Testis (tissue), 3 donors: ENCODE measurements around the gene MBD3L4. TPM values are rescaled to one million over a fixed set of nuclear protein-coding genes. Genes with fewer than 3 reads are reported as not detected.

Source experiments
- DNase-seq: peaks from one replicate; pipeline ENCODE4 v3.0.0-alpha.2; 2019
- H3K27ac ChIP-seq, 2 donors: fragments of 200-600 bp; sonication (generic); one replicate each; pipeline ENCODE4 v1.5.1; 2019
- H3K27me3 ChIP-seq: fragments of 200-600 bp; sonication (generic); one replicate; pipeline ENCODE4 v1.5.1; 2019
- H3K36me3 ChIP-seq: fragments of 200-600 bp; sonication (generic); one replicate; pipeline ENCODE4 v1.5.1; 2017; ENCODE audit warnings: low read depth; ENCODE audit errors: missing control alignments
- H3K4me1 ChIP-seq: fragments of 200-600 bp; sonication (generic); one replicate; pipeline ENCODE4 v1.5.1; 2019
- H3K4me3 ChIP-seq, 2 donors: fragments of 200-600 bp; sonication (generic); one replicate each; pipeline ENCODE4 v1.5.1; 2017 to 2019
- H3K9me3 ChIP-seq: fragments of 200-600 bp; sonication (generic); one replicate; pipeline ENCODE4 v1.5.1; 2017
- POLR2A ChIP-seq: fragments of 450-650 bp; IDR thresholded peaks from one replicate; pipeline ENCODE4 v1.6.1; 2017; ENCODE audit warnings: antibody characterized with exemption, mild to moderate bottlenecking, moderate library complexity
- WGBS, 2 donors: methylation state at CpG; one replicate each; pipeline ENCODE4 v1.1.5; 2018; 5-methylcytosine and 5-hydroxymethylcytosine counted together
- intact Hi-C: fragments of 100-400 bp; cut with DNase I; formaldehyde crosslinking; loops from one replicate; pipeline ENCODE4 v1.15.1; 2023; ENCODE audit warnings: low total_unique reads
- polyA plus RNA-seq: library from polyadenylated mRNA; stranded (reverse); fragments of 350-450 nt; fragmentation: Illumina TruSeq; extraction: RNeasy Lipid Tissue Mini Kit (QIAGEN cat#74804); gene quantifications from one replicate; pipeline ENCODE4 v1.2.3, GENCODE V29; 2014; ENCODE audit warnings: low read depth, low replicate concordance; ENCODE audit not compliant: insufficient read depth
- total RNA-seq, 2 donors: library from RNA; depleted of rRNA; stranded (reverse); fragments of >200 nt; gene quantifications; one replicate each; pipeline ENCODE4 v1.2.3, GENCODE V29; 2016
- TF ChIP-seq, protein P1 (sequence below), 3 experiments: fragments of 450-650 bp in 2 of 3; fragments of 200-600 bp in 1 of 3; sonication (generic) in 1 of 3; IDR thresholded peaks; one replicate each; pipeline ENCODE4 v1.5.1; 2016 to 2019; ENCODE audit warnings: antibody characterized with exemption in 3 of 3, mild to moderate bottlenecking in 2 of 3, moderate library complexity in 1 of 3

MBD3L4 gene
- total and polyA plus RNA-seq, 3 donors from 2014 or later: not detected

DNA sequence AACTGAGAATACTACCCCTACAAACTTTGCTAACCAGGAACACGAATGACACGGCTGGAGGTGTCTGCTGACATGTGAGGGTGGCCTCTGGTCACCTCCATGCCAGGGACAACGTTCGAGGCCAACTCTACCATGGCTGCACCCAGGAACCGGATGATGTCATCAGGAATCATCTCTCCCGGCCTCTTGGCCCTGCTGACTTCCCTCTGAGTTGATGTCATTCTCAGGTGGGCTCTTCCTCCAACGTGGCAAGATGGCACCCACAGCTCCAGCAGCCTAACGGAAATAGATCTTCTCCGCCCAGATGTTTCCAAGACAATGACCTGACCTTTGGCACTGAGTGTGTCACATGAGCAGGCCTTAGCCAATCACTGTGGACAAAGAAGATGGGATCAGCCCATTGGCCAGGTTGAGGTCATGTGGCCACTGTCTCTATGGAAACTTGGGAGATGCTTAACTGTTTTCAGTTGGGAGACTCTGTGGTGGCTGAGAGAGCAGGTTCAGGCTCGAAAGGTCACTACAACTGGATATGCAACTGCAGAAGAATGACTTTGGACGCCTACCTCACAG lies 33.8 kb downstream of the MBD3L4 start:
- intact Hi-C loops: no loop called here

DNA sequence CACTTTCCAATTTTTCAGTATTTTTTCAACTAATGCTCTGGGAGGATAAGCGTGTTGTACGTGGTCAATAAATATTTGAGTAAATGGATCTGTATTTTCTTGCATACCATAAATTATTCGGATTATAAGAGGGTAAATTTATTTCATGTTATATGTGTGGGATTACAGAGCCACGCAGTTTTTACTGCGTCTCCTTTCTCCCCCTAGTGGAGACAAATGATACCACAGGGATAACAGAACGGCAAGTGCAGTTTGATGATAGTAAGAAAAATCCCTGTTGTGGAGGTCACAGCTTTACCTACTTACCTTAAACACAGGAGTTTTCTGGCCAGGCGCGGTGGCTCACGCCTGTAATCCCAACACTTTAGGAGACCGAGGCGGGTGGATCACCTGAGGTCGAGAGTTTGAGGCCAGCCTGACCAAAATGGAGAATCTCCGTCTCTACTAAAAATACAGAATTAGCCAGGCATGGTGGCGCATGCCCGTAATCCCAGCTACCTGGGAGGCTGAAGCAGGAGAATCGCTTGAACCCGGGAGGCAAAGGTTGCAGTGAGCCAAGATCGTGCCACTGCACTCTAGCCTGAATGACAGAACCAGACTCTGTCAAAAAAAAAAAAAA lies 35.6 kb downstream of the MBD3L4 start:
- H3K27ac ChIP-seq: no peak overlapping the region
- no peaks in the 10 kb centered on the region for H3K9me3 ChIP-seq
- intact Hi-C loops: no loop called here
- no peak for DNase-seq
- no peak for TF ChIP-seq POLR2A
- TF ChIP-seq, protein P1, sequence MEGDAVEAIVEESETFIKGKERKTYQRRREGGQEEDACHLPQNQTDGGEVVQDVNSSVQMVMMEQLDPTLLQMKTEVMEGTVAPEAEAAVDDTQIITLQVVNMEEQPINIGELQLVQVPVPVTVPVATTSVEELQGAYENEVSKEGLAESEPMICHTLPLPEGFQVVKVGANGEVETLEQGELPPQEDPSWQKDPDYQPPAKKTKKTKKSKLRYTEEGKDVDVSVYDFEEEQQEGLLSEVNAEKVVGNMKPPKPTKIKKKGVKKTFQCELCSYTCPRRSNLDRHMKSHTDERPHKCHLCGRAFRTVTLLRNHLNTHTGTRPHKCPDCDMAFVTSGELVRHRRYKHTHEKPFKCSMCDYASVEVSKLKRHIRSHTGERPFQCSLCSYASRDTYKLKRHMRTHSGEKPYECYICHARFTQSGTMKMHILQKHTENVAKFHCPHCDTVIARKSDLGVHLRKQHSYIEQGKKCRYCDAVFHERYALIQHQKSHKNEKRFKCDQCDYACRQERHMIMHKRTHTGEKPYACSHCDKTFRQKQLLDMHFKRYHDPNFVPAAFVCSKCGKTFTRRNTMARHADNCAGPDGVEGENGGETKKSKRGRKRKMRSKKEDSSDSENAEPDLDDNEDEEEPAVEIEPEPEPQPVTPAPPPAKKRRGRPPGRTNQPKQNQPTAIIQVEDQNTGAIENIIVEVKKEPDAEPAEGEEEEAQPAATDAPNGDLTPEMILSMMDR (IDR thresholded peaks at IDR 0.05): no peak
- WGBS, 2 donors: 71 to 77% methylated on average over 18 of the region's 18 CpGs
- no peaks in the 10 kb centered on the region for H3K4me1 ChIP-seq
- no peaks in the 10 kb centered on the region for H3K36me3 ChIP-seq
- no peak overlapping the region for H3K4me3 ChIP-seq
- no peaks in the 10 kb centered on the region for H3K27me3 ChIP-seq

More for the DNA sequence above, 33.8 kb downstream of the MBD3L4 start:
- DNase-seq: peak; percentile 84
- no peak overlapping the region for H3K27ac ChIP-seq
- no peaks in the 10 kb centered on the region for H3K36me3 ChIP-seq
- H3K27me3 ChIP-seq: no peaks in the 10 kb centered on the region
- H3K4me1 ChIP-seq: no peaks in the 10 kb centered on the region
- WGBS, 2 donors: 39 to 69% methylated on average over 11 of the region's 11 CpGs
- no peaks in the 10 kb centered on the region for H3K9me3 ChIP-seq
- peak overlapping the region; percentile 4 to 49 for H3K4me3 ChIP-seq
- TF ChIP-seq POLR2A: no peak
- TF ChIP-seq, protein P1 (IDR thresholded peaks at IDR 0.05): no peak

DNA sequence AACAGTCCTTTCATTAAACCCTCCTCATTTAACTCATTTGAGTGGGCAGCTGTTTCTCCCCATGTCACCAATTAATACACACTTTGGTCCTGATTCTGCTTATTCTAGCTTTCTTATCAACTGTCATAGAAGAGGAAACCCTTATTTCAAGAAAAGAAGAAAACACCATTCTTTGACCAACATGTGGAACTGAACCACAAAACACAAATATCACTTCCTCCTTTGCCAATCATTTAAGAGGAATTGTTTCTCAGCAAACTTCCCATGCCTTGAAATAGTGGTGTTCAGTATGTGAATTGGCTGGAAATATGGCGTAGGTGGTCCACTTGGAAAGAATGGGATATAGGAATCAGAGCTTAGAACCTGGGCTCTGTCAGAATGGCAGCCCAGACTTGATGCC lies 39.2 kb downstream of the MBD3L4 start:
- H3K4me1 ChIP-seq: no peaks in the 10 kb centered on the region
- H3K36me3 ChIP-seq: no peaks in the 10 kb centered on the region
- no peak overlapping the region for H3K27ac ChIP-seq
- no peaks in the 10 kb centered on the region for H3K27me3 ChIP-seq
- H3K4me3 ChIP-seq: no peak overlapping the region
- TF ChIP-seq POLR2A: no peak
- TF ChIP-seq, protein P1 (IDR thresholded peaks at IDR 0.05): no peak
- intact Hi-C loops: no loop called here
- no peak for DNase-seq
- WGBS, 2 donors: 68 to 72% methylated on average over 1 of the region's 1 CpG
- no peaks in the 10 kb centered on the region for H3K9me3 ChIP-seq

DNA sequence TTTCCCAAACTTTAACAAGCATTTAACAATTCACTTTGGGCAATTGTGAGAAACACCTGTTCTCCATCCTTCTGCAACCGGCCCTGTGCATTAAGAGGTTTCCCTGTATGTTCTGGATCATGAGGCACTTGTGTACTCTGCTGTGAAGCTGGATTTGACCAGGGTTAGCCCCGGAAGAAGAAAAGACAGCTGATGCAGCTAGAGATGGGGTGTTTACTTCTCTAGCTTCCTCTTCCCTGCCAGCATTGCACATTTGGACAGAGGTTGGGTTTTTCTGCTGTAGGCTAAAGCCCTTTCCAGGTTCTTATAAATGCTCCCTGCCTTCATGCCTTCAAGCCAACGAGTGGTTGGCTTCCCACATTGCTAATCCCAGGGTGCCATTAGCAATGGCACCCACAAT lies 39.6 kb downstream of the MBD3L4 start:
- no peak for TF ChIP-seq POLR2A
- TF ChIP-seq, protein P1 (IDR thresholded peaks at IDR 0.05): no peak
- intact Hi-C loops: no loop called here
- H3K27me3 ChIP-seq: no peaks in the 10 kb centered on the region
- no peak overlapping the region for H3K27ac ChIP-seq
- 63 to 75% methylated on average over 3 of the region's 3 CpGs for WGBS, 2 donors
- H3K4me1 ChIP-seq: no peaks in the 10 kb centered on the region
- no peaks in the 10 kb centered on the region for H3K36me3 ChIP-seq
- no peaks in the 10 kb centered on the region for H3K9me3 ChIP-seq
- DNase-seq: no peak
- no peak overlapping the region for H3K4me3 ChIP-seq

DNA sequence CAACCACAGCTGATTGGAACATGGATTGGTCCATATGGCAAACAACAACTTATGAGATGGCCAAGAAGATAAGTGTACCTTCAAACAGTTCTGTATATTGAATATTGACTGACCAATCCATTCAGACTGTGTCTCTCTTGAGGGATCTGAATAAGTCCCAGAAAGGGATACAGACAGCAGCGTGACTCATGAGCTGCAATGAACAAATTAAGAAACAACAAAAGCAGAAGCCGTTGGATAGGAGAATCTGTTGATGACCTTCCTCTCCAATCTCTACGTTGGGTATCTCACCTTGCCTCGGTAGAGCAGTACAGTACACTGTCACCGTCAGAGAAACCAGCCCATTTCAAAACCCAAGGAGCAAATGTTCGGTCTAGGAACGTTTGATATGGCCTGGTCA lies 40.0 kb downstream of the MBD3L4 start:
- intact Hi-C loops: no loop called here
- 71 to 74% methylated on average over 7 of the region's 7 CpGs for WGBS, 2 donors

More for the DNA sequence above, 40.0 kb downstream of the MBD3L4 start:
- TF ChIP-seq, protein P1 (IDR thresholded peaks at IDR 0.05): no peak
- Histone ChIP-seq H3K4me1 (no peaks in the 10 kb centered on the region), H3K27me3 (no peaks in the 10 kb centered on the region), H3K36me3 (no peaks in the 10 kb centered on the region), H3K27ac (no peak overlapping the region), H3K4me3 (no peak overlapping the region), H3K9me3 (no peaks in the 10 kb centered on the region)
- DNase-seq: no peak
